Measurements from ENCODE around the gene SLC34A1. TPM values are rescaled to one million over a fixed set of nuclear protein-coding genes. Genes with fewer than 3 reads are reported as not detected.

Gene SLC34A1
- total and polyA plus RNA-seq, 2 of the 4 experiments (the other 2 are of a cell fraction), result not detected

DNA sequence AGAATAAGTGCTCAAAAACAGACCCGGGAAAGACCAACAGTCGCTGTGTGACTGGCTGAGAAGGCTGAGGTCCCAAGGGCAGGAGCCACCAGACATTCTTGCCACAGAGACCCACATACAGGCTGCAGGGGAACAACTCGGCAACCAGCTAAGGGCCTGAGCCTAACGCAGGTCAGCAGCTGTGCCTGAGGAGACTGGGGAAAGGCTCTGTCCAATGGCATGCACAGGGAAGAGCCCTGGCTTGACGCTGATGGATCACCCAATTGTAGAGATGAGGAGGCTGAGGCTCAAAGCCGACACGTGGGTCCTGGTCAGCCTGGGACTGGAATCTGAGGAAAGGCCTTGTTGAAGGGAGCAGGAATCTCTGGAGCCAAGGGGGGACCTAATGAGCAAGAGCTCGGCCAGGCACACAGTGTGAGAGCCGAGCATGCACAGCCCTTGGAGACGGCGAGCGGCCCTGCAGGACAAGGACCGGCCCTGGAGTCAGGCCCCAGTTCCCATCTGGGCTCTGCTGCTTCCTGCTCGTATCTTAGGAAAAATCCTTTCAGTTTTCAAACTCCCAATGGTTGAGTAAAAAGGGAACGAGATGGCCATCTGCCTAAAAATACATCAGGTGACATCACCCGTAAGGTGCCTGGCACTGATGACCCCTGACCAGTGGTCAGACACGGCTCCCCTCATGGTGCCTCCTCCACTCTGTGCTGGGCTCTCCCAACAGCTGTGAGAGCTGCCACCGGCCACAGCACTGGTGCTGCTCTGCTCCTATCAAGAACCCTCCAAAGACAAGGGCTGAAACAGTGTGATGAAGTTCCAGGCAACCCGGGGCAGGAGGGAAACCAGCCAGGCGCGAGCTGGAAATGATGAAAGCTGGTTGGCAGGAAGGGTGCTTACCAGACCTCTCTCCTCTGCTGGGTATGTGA is 49.2 kb upstream of the SLC34A1 start:
- in situ Hi-C loops (cut with MboI; ENCODE audit: low sequenced_read_pairs), result no loop called here
- POLR2A ChIA-PET (ENCODE audit: unreplicated experiment), result no interaction called here
- TF ChIP-seq POLR2A (IDR thresholded peaks at IDR 0.05; ENCODE audit: low read depth, low read length), result no peak
- TF ChIP-seq RAD21 (IDR thresholded peaks at IDR 0.05; ENCODE audit: low read length), result no peak
- TF ChIP-seq, protein P1, sequence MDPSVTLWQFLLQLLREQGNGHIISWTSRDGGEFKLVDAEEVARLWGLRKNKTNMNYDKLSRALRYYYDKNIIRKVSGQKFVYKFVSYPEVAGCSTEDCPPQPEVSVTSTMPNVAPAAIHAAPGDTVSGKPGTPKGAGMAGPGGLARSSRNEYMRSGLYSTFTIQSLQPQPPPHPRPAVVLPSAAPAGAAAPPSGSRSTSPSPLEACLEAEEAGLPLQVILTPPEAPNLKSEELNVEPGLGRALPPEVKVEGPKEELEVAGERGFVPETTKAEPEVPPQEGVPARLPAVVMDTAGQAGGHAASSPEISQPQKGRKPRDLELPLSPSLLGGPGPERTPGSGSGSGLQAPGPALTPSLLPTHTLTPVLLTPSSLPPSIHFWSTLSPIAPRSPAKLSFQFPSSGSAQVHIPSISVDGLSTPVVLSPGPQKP (IDR thresholded peaks at IDR 0.05; ENCODE audit: borderline replicate concordance, low read depth, low read length), result no peak
- no peak for TF ChIP-seq FOS (IDR thresholded peaks at IDR 0.05; ENCODE audit: low read depth, low read length)
- TF ChIP-seq, protein P2, sequence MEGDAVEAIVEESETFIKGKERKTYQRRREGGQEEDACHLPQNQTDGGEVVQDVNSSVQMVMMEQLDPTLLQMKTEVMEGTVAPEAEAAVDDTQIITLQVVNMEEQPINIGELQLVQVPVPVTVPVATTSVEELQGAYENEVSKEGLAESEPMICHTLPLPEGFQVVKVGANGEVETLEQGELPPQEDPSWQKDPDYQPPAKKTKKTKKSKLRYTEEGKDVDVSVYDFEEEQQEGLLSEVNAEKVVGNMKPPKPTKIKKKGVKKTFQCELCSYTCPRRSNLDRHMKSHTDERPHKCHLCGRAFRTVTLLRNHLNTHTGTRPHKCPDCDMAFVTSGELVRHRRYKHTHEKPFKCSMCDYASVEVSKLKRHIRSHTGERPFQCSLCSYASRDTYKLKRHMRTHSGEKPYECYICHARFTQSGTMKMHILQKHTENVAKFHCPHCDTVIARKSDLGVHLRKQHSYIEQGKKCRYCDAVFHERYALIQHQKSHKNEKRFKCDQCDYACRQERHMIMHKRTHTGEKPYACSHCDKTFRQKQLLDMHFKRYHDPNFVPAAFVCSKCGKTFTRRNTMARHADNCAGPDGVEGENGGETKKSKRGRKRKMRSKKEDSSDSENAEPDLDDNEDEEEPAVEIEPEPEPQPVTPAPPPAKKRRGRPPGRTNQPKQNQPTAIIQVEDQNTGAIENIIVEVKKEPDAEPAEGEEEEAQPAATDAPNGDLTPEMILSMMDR (conservative IDR thresholded peaks at IDR 0.05; ENCODE audit: low read depth, low read length), result no peak
- no peak for TF ChIP-seq CEBPB (IDR thresholded peaks at IDR 0.05; ENCODE audit: low read depth, low read length)
- TF ChIP-seq, protein P3, sequence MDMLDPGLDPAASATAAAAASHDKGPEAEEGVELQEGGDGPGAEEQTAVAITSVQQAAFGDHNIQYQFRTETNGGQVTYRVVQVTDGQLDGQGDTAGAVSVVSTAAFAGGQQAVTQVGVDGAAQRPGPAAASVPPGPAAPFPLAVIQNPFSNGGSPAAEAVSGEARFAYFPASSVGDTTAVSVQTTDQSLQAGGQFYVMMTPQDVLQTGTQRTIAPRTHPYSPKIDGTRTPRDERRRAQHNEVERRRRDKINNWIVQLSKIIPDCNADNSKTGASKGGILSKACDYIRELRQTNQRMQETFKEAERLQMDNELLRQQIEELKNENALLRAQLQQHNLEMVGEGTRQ (IDR thresholded peaks at IDR 0.05; ENCODE audit: low read depth, low read length), result no peak
- TF ChIP-seq MXI1 (IDR thresholded peaks at IDR 0.05; ENCODE audit: borderline replicate concordance, low read depth, low read length), result no peak
- TF ChIP-seq MAZ (IDR thresholded peaks at IDR 0.05; ENCODE audit: borderline replicate concordance, low read depth, low read length), result no peak
- TF ChIP-seq CHD1 (IDR thresholded peaks at IDR 0.05; ENCODE audit: low read depth, low read length), result no peak

More for the DNA sequence above, 49.2 kb upstream of the SLC34A1 start:
- Histone ChIP-seq H3K18ac (ENCODE audit: low read depth, low read length) (no peak overlapping the region), H4K20me1 (ENCODE audit: insufficient read depth, low read length) (peaks cover 13% of the 10 kb centered on the region), H3K4ac (ENCODE audit: low read depth, low read length) (no peak overlapping the region), H4K8ac (ENCODE audit: low read depth in 2 of 2, low read length in 2 of 2) (no peak overlapping the region), H3K14ac (replicated peaks; ENCODE audit: low read depth, low read length) (no peak overlapping the region), H2AK5ac (ENCODE audit: low read depth, low read length) (no peak overlapping the region), H2BK5ac (ENCODE audit: low read depth, low read length, poor library complexity, severe bottlenecking) (no peak overlapping the region), H3K9ac (ENCODE audit: low read depth, low read length) (no peak overlapping the region), H4K91ac (ENCODE audit: insufficient read depth, low read depth, low read length) (no peak overlapping the region), H3K4me3 (ENCODE audit: insufficient read depth, low read depth, low read length) (no peak overlapping the region), H2BK20ac (ENCODE audit: low read depth, low read length) (no peak overlapping the region), H3K9me1 (ENCODE audit: insufficient read depth, low read length) (0 out of 2 replicates have a peak, but pooled peaks cover 4% of the 10 kb centered on the region), H4K5ac (ENCODE audit: low read depth, low read length) (no peak overlapping the region), H2BK15ac (ENCODE audit: low read depth, low read length) (no peak overlapping the region), H3K4me1 (ENCODE audit: control insufficient read depth, insufficient read depth, low read length) (no peaks in the 10 kb centered on the region), H3K9me3 (ENCODE audit: control insufficient read depth, insufficient read depth, low read length) (no peaks in the 10 kb centered on the region), H3K27me3 (ENCODE audit: control insufficient read depth, insufficient read depth, low read length) (no peaks in the 10 kb centered on the region), H2BK120ac (ENCODE audit: low read depth, low read length) (no peak overlapping the region), H3K4me2 (ENCODE audit: low read depth, low read length) (no peak overlapping the region), H3K56ac (ENCODE audit: extremely low read depth, insufficient read depth, low read length) (no peak overlapping the region), H3K79me1 (ENCODE audit: low read depth in 1 of 2, low read length in 2 of 2) (peaks cover 7 to 20% of the 10 kb centered on the region in 2 experiments), H2AK9ac (replicated peaks; ENCODE audit: low read depth, low read length, poor library complexity) (no peak overlapping the region), H3K36me3 (ENCODE audit: control insufficient read depth, insufficient read depth, low read length) (peaks cover 85% of the 10 kb centered on the region), H2AFZ (replicated peaks; ENCODE audit: low read length, poor library complexity) (no peak overlapping the region), H3K27ac (ENCODE audit: insufficient read depth, low read length) (no peak overlapping the region), H3K23ac (ENCODE audit: low read depth, low read length) (no peak overlapping the region)
- dilution Hi-C loops (cut with HindIII; ENCODE audit: low sequenced_read_pairs, unreplicated experiment) (no loop called here), intact Hi-C loops (cut with micrococcal nuclease) (no loop called here)
- no TSS peak for BruUV-seq (replicated peaks)
- ATAC-seq (ENCODE audit: low read depth) (no peak), DNase-seq (no peak)
- CTCF ChIA-PET, result interaction anchor here (0.8 kb wide), 1 partner anchor 25 kb away, joined by 3 read pairs; no protein-coding TSS in a partner anchor
- 78% methylated on average over 9 of the region's 21 CpGs; no CpG with 5 or more reads in 1 of the 2 experiments for WGBS, 2 experiments (ENCODE audit: extremely low coverage in 2 of 2, insufficient read length in 1 of 2)

Measured in IMR-90 (cell line).